Ovary (tissue), 9 donors: ENCODE measurements around the gene TDRD3. TPM values are rescaled to one million over a fixed set of nuclear protein-coding genes. Genes with fewer than 3 reads are reported as not detected.

Source experiments
- DNase-seq, 5 donors: peaks; one replicate each; pipeline ENCODE4 v3.0.0-alpha.2; 2019 to 2020
- H3K27ac ChIP-seq, 2 donors: fragments of 200-600 bp; one replicate each; pipeline versions ENCODE4 v1.5.1 to v1.8.0; 2019 to 2022
- H3K27me3 ChIP-seq: fragments of 200-600 bp; one replicate; pipeline ENCODE4 v1.8.0; 2022
- H3K36me3 ChIP-seq: fragments of 200-600 bp; sonication (generic); one replicate; pipeline ENCODE4 v1.5.1; 2019
- H3K4me1 ChIP-seq: one replicate; pipeline ENCODE4 v1.8.1; 2013; ENCODE audit warnings: mild to moderate bottlenecking, moderate library complexity; ENCODE audit not compliant: insufficient read depth
- H3K4me3 ChIP-seq: fragments of 200-600 bp; sonication (generic); one replicate; pipeline ENCODE4 v1.5.1; 2017
- H3K9me3 ChIP-seq, 2 donors: fragments of 200-600 bp in 1 of 2; sonication (generic) in 1 of 2; one replicate each; pipeline versions ENCODE4 v1.5.1 to v1.8.1; 2013 to 2019; ENCODE audit warnings: mild to moderate bottlenecking in 1 of 2, moderate library complexity in 1 of 2
- CTCF ChIP-seq, 3 donors: fragments of 450-650 bp in 2 of 3; fragments of 200-600 bp in 1 of 3; IDR thresholded peaks; one replicate each; pipeline versions ENCODE4 v1.5.1 to v1.8.0; 2016 to 2022; ENCODE audit warnings: antibody characterized with exemption in 3 of 3, mild to moderate bottlenecking in 1 of 3
- EP300 ChIP-seq: sonication (generic); formaldehyde crosslinking; IDR thresholded peaks from one replicate; pipeline ENCODE4 v1.6.1; 2017; ENCODE audit warnings: antibody characterized with exemption
- POLR2A ChIP-seq: fragments of 450-650 bp; IDR thresholded peaks from one replicate; pipeline ENCODE4 v1.6.1; 2017; ENCODE audit warnings: antibody characterized with exemption, mild to moderate bottlenecking, moderate library complexity
- WGBS, 3 donors: extraction: QIAGEN DNeasy Blood & Tissue Kit in 1 of 3; methylation state at CpG; one replicate each; pipeline versions ENCODE4 v1.1.5 to v1.1.7; 2013 to 2017; 5-methylcytosine and 5-hydroxymethylcytosine counted together
- intact Hi-C, 4 donors: fragments of 100-400 bp; cut with DNase I; formaldehyde crosslinking; loops; one replicate each; pipeline versions ENCODE4 v1.11.0 to v1.15.1; 2022 to 2023
- polyA plus RNA-seq, 2 donors: library from polyadenylated mRNA; stranded (reverse); fragments of 200-250 nt in 1 of 2; fragments of 350-450 nt in 1 of 2; fragmentation: Illumina TruSeq in 1 of 2; extraction: RNeasy Lipid Tissue Mini Kit (QIAGEN cat#74804) in 1 of 2; gene quantifications; one replicate each; pipeline ENCODE4 v1.2.3, GENCODE V29; 2013 to 2014
- total RNA-seq, 7 donors: library from RNA; depleted of rRNA in 2 of 7; stranded (reverse); fragments of >200 nt in 2 of 7; fragmentation: NEBNext Ultra II Directional in 3 of 7; extraction: Animal tissue kit (Norgen Biotek cat#: 25700) in 3 of 7; gene quantifications; one replicate each; pipeline versions ENCODE4 v1.1.0 to v1.2.4, GENCODE V29; 2016 to 2023
- donor health status: DM: no; HTN: no; CAD: no; lungs with moderate emphysema.
- donor health status: DM: no; HTN: no; CAD: no.
- donor health status: Bipolar disorder and iron deficiency.
- donor health status: DM: yes; HTN: yes; CAD: no.
- donor health status: DM: no; HTN: no; CAD: no.
- donor health status: DM: yes; HTN: yes; CAD: no.

The TDRD3 gene
- total and polyA plus RNA-seq, 9 donors: 15.8 to 63.0 (median 40.8) TPM

DNA sequence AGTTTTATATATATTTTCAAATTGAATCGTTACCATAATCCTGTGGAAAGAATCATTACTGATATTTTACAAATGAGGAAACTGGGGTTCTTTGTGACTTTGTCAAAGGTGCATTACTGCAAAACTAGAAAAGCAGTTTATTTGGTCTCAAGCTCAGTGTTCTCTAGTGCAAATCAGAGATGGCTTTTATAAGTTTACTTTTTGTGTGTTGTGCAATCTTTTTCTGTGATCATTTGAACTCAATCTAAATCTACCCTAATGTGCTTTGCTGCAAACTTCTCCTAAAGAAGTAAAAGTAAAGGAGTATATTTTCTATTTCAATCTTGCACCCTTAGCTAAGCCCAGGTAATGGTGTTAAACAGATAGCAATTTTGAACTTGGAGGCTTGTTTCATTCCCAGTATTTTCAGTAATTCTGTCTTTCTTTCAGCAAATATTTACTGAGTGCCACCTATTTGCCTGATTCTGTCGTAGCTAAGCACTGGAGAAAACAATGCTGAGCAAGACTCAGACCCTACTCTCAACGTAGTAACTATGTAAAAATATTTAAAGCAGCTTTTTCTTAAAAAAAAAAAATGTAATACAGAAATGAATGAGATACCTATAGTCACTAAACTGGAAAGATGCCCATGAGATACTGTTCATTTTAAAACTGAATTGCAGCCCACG is 124.0 kb downstream of the TDRD3 start:
- H3K9me3 ChIP-seq: no peaks in the 10 kb centered on the region
- intact Hi-C loops: no loop called here
- no peaks in the 10 kb centered on the region for H3K27me3 ChIP-seq
- TF ChIP-seq EP300: no peak
- no peak for TF ChIP-seq POLR2A
- no peak for TF ChIP-seq CTCF (IDR thresholded peaks at IDR 0.05)
- 89 to 92% (median 91%) methylated on average over 4 of the region's 4 CpGs for WGBS, 3 donors
- DNase-seq: no peak
- H3K27ac ChIP-seq: no peak overlapping the region
- H3K4me3 ChIP-seq: no peak overlapping the region
- H3K4me1 ChIP-seq: no peaks in the 10 kb centered on the region
- no peaks in the 10 kb centered on the region for H3K36me3 ChIP-seq

DNA sequence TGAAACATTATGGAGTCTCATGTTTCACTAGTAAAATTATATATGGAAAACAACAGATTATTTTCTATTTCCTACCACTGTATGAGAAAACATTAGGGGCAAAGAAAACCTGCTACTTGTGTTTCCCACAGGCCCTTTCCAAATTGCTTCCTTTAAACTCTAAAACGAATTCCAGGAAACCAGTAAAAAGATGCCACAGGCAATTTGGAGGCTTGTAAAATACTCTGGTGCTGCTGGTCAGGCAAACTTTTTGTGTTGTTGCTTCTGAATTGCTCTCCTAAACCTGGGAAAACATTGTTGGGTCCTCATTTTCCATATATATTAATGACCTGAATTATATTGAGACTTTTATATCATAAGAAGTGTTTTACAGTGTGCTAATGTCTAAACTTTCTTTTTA is 141.5 kb downstream of the TDRD3 start:
- intact Hi-C loops: no loop called here
- Histone ChIP-seq H3K27me3 (no peaks in the 10 kb centered on the region), H3K36me3 (no peaks in the 10 kb centered on the region), H3K4me3 (no peak overlapping the region), H3K27ac (no peak overlapping the region), H3K4me1 (no peaks in the 10 kb centered on the region), H3K9me3 (no peaks in the 10 kb centered on the region)
- TF ChIP-seq EP300 (no peak), CTCF (IDR thresholded peaks at IDR 0.05) (no peak)
- no peak for DNase-seq
- 48 to 66% (median 49%) methylated on average over 1 of the region's 1 CpG for WGBS, 3 donors

GRCh38 chr13:60540276-60540675 is 143.3 kb downstream of the TDRD3 start:
- Histone ChIP-seq H3K9me3 (no peaks in the 10 kb centered on the region), H3K36me3 (no peaks in the 10 kb centered on the region), H3K4me3 (no peak overlapping the region), H3K27me3 (no peaks in the 10 kb centered on the region), H3K27ac (no peak overlapping the region), H3K4me1 (no peaks in the 10 kb centered on the region)
- intact Hi-C loops: no loop called here
- 94 to 98% (median 96%) methylated on average over 4 of the region's 4 CpGs for WGBS, 3 donors
- TF ChIP-seq EP300: no peak
- TF ChIP-seq CTCF (IDR thresholded peaks at IDR 0.05): no peak
- TF ChIP-seq POLR2A: no peak
- DNase-seq: no peak

DNA sequence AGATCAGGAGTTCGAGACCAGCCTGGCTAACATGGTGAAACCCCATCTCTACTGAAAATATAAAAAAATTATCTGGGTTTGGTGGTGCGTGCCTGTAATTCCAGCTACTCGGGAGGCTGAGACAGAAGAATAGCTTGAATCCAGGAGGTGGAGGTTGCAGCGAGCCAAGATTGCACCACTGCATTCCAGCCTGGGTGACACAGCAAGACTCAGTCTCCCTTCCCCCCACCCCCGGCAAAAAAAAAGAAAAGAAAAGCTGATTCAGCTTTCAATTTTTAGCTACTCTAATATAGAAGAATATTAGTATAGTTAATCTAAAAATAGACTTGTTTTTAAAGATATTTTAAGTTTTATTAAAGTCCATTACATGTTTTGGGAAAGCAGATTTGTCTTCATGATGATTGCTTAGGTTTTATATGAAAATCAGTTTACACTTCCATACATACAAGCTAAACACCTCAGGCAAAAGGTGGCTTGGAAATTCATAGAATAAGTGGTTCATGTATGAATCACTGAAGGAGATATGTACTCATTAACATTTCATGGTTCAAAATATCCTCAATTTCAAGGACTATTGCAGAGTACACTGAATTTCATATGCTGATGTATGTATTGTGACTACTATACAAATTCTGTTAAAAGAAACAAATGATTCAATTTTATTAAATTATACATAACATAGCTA is 165.2 kb downstream of the TDRD3 start:
- no peak overlapping the region for H3K27ac ChIP-seq
- no peaks in the 10 kb centered on the region for H3K27me3 ChIP-seq
- TF ChIP-seq CTCF (IDR thresholded peaks at IDR 0.05): no peak
- TF ChIP-seq POLR2A: no peak
- TF ChIP-seq EP300: no peak
- H3K9me3 ChIP-seq: no peaks in the 10 kb centered on the region
- DNase-seq: no peak
- 92 to 94% (median 92%) methylated on average over 5 of the region's 5 CpGs for WGBS, 3 donors
- no peak overlapping the region for H3K4me3 ChIP-seq
- intact Hi-C loops: no loop called here
- no peaks in the 10 kb centered on the region for H3K4me1 ChIP-seq
- H3K36me3 ChIP-seq: no peaks in the 10 kb centered on the region
